HG02943 (cell line): ENCODE measurements around the gene HES2.
"Not testable (repeated sequence)": the region's sequence is repeated elsewhere in the genome, so short reads cannot be mapped to it uniquely, and the experiment has no call there.

Source experiments
- ATAC-seq: cut with Tn5 transposase; IDR thresholded peaks from one replicate; pipeline ENCODE4 v1.9.1; 2021; ENCODE audit warnings: mild to moderate bottlenecking, low read depth, moderate library complexity; ENCODE audit not compliant: unreplicated experiment

The HES2 gene, protein sequence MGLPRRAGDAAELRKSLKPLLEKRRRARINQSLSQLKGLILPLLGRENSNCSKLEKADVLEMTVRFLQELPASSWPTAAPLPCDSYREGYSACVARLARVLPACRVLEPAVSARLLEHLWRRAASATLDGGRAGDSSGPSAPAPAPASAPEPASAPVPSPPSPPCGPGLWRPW

DNA sequence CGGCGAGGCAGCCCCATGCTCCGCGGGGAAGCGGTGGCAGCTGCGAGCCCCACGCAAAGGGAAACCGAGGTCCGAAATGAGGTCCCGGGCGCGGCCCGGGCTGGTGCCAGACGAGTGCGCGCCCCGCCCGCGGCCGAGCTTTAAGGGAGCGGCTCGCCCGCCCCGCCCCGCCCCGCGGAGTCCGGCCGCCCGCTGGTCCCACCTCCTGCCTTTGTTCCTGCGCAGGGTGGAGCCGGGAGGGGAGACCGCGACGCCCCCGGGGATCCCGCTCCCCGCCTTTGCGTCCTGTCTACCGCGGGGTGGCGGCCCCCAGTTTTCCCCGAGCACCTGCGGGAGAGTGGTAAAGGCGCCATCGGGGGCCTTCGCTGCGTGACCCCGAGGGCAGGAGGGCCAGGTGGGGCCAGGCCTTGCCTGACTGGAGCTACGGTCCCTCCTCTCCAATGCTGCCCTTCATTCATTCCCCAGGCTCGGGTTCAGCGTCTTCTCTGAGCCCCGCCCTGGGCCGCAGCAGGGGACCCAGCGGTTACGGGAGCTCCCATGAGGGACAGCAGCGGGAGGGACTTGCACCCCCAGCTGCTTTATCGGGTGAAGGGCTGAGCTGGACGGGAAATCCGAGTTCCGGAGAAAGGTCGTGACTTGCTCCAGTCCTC is at the start of gene HES2:
HES2 (minus strand) TSS at position 116 of the 650 bp plus-strand sequence; CDS start at position 17, 99 bp downstream.
- no peak for ATAC-seq

DNA sequence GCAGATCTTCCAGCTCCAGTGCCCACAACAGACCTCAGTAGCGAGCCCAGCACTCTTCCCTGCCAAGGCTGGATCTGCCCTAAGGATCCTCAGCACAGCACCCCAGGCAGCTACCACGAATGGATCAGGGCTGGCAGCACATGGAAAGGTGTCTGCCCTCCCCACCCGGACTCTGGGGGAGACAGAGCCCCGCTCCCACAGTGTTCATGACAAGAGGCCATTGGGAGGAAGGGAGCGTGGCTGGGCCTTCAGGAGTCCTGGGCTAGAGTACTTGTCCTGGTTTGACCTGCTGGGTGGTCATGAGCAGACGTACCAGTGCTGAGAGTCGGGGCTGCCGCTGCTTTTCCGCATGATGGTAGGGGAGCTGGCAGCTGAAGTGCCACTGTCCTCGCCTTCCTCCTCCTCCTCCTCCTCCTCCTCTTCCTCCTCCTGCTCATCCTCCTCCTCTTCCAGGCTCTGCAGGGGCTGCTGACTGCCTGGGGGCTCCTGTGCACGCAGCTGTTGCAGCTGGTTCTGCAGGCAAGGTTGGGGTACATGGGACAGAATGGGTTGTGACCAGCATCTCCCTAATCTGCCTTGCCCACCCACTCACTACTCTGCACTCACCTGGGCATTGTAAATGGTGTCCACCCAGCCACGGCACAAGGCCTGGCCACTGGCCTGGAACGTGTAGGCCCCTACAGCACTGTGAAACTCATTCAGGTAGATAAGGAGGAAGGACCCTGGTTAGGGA is 49.2 kb upstream of the HES2 start:
- no peak for ATAC-seq

DNA sequence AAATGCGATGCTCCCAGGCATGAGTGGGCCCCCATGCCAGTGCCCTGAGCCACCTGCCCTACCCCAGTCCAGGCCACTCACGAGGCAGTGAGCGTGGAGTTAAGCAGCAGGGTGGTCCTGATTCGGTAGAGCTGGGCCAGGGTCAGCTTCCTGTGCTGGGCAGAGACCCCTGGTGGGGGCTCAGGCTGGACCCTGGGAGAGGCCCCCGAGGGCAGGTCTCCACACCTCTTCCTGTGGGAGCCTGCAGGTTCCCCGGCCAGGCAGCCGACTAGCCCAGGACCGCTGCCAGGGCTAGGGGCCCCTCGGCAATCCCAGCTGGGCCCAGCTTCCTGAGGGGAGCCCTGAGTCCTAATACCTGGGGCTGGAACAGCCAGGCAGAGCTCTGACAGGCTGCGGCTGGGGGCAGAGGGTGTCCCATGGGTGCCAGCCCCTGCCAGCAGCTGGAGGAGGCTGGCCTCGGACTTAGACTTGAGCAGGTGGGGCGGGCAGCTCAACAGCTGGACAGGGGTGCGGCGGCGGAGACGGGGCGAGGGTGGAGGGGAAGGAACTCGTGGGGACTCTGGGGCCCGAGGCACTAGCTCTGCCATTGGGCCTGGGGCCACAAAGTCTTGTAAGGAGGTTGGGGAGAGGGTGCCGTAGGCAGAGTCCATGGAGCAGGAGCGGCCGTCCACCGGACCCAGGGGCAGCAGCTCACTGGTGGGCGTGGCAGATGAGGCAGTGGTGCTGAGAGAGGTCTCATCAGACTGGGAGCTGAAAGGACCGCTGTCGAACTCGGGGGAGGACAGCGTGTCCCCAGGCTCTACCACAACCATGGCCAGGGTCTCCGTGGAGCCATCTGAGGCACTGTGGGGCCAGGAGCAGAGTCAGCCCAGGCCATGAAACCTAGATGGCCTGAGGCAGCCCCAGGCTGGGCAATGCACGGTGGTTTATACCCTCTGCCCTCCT is 48.3 kb upstream of the HES2 start:
- no peak for ATAC-seq

DNA sequence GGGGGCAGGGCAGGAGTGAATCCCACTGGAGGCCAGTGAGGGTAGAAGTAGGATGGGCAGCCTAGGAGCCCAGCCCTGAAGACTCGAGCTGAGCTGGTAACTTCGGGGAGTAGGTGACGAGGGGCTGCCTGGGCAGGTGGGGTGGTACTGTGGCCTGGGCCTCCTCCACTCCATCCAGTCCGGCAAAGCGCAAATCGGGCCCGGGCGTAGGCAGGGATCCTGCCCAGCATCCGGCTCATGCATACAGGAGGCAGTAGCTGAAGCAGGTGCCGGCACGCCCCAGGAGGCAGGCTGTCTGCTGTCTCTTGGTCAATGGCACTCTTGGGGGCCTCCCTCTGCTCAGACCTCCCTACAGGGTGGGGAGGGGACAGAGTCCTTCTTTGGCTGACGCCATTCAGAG is 47.5 kb upstream of the HES2 start:
- ATAC-seq, result no peak

DNA sequence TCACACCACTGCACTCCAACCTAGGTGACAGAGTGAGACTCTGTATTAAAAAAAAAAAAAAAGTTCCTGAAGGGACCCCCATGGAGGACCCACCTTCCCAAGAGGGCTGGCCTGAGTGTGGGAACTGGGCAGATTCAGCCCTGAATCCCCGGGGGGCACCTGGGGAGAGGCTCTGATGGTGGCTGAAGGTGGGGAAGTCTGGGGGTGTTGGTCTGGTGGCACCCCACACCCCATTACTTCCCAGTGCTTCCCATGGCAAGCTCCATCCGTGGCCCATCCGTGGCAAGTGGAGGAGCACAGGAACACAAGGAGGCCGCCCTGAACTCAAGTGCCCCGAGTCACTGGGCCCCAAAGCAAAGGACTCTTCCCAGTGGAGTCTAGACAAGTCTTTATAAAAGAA is 47.0 kb upstream of the HES2 start:
- no peak for ATAC-seq

DNA sequence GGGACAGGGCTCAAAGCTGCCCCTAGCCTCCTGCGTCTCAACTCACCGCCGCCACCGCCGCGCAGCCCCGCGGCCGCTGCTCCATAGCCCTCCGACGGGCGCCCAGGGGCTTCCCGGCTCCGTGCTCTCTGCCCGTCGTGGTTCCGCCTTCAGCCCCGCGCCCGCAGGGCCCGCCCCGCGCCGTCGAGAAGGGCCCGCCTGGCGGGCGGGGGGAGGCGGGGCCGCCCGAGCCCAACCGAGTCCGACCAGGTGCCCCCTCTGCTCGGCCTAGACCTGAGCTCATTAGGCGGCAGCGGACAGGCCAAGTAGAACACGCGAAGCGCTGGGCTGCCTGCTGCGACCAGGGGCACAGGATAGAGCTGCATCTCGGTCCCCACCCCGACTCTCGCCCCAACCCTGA is 46.3 kb upstream of the HES2 start, which contains the start of gene TNFRSF25:
TNFRSF25 (minus strand) TSS at position 151 of the 400 bp plus-strand sequence; CDS start at position 85, 66 bp downstream.
- no peak for ATAC-seq

DNA sequence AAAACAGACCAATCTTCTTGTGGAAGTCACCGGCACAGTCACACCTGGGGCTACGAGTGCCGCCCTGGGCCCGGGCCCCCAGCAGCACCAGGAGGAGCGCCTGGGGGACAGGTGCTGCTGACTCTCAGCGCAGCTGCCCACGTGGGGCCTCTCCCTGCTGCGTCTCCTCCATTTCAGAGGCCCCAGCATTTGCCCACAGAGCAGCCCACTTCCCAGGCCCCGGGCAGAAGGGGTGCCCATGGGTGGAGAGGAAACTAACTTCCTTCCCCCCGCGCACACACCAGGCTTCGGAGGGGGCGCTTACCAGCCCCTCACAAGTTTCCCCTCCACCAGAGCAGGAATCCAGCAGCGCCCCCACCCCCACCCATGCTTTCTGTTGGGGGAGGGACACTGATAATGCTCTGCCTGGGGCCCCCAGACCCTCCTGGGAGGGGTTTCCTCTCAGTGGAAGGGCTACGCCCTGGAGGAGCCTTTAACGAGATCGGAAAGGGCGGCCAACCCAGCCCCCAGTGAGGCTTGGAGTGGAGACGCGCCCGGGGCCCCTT is 45.8 kb upstream of the HES2 start:
- no peak for ATAC-seq

DNA sequence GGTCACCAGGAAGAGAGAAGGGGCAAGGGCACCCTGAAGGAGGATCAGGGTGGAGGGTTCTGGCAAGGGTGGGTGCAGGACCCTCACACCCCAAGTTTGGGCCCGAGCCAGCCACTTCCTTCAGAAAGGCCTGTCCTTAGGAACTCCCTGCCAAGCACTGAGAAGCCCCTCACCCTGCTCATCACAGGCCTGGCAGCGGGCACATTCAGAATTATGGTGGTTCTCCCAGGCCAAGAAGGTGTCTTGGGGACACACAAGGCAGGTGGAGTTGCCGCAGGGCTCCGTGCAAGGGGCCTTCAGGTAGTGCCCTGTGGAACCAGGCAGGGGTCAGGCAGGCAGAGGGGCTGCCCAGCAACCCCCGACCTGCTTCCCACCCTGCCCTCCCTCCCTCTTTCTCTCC is 45.2 kb upstream of the HES2 start:
- no peak for ATAC-seq

DNA sequence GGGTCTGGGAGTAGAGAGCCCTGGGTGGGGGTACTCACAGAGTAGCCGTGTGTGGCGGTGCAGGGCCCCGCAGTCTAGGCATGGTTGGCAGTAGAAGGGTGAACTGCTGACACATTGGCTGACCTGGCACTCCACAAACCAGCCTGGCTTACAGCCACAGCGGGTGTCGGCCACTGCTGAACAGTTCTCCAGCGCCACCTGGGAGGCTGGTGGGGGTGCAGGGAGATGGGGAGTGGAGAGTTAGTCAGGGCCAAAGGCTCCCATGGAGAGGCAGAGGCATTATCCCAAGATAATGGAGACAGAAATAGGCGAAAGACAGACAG is 44.8 kb upstream of the HES2 start:
- ATAC-seq, result no peak

DNA sequence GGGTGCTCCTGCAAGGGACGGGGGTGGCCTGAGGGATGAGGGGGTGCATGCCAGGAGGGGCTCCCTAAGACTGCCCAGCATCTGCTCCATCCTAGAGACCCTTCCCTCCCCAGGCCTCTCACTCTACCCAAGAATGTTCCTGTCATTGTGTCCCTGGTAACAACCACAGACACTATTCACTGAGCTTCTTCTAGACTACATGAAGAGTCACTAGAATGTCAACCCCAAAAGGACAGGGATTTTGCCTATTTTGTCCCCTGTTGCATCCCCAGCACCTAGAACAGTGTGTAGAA is 43.3 kb upstream of the HES2 start:
- no peak for ATAC-seq

DNA sequence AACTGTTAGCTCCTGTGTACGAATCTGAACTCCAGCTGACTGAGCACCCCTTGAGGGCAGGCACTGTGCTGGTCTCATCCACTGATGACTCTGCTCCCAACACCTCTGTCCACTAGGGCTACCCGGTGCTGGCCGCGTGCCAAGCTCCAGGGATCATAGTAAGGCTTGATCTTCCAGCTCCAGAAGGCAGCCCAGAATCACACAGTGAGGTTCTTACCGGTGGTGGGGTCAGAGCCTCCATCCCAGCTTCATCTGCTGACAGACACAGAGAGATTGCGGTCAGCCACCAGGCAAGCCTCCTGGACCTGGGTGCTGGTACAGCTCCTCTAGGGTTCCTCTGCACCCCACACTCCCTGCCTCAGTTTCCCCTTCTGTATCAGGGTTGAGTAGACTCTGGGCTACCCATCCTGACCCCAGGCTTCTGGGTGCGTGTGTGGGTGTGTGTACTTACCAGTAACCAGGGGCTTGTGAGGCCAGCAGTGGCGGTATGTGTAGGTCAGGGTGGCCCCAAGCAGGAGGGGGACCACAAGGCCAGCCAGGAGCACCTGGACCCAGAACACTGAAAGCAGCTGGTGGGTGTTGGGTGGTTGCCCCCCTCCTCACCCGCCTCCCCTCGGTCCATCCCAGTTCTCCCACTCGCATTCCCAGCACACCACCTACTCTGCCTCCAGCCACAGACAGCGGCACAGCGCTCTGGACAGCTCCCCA is 42.8 kb upstream of the HES2 start:
- ATAC-seq, result no peak

DNA sequence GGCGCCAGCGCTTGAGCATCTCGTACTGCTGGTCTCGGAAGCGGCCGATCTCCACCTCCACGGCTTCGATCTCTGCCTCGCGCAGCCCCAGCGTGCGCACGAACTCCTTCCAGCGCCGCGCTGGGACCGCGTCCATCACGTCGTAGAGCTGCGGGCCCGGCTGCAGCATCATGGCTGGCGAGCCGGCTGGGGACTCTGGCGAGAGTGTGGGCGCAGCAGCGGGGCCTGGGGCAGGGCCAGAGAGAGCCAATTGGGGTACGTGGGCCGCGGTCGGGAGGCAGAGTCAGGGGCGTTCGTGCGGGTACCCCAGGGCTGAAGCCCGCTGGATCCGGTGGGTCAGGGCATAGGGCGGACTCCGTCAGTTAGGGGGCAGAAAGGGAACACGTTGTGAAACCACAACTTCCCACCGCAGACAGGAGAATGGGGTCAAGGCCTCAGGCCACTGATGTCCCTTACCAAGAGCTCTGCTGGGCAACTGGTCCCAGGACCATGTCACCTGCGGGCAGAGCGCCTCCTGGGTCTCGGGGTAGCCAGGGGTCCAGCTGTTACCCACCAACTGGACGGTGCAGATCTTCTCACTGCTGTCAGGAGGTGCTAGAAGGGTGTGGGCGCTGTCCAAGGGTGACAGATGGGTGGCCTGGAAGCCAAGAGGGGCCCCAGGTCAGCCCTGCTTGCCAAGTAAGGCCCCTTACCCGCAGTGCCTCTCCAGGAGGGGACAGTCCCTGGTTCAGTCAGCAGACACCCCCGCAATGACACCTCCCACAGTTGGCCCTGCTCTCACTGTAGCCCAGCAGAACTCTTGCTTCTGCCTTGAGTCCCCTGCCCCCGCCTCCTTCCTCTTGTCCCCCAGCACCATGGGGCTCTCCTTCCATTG is 42.1 kb upstream of the HES2 start:
- no peak for ATAC-seq

DNA sequence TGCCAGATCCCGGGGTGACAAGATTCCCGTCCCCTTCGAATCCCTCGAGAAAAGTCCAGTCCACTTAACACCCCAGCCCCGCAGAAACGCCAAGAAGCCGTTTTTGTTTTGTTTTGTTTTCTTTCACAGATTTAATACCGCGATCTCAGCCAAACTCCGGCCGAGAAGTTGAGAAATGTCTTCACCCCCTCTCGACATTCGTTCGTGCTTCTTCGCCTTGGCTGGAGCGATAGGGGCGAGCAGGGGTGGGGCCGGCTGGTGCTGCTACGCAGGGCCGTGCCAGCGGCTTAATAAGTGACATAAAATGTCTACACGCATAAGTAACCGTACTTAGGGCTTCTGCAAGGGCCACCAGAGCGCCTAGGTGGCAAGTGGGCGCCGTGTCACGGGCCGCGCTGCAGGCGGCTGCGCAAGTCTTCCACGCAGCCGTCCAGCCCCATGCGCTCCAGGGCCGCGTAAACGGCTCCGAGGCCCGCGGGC is 41.4 kb upstream of the HES2 start:
- no peak for ATAC-seq

DNA sequence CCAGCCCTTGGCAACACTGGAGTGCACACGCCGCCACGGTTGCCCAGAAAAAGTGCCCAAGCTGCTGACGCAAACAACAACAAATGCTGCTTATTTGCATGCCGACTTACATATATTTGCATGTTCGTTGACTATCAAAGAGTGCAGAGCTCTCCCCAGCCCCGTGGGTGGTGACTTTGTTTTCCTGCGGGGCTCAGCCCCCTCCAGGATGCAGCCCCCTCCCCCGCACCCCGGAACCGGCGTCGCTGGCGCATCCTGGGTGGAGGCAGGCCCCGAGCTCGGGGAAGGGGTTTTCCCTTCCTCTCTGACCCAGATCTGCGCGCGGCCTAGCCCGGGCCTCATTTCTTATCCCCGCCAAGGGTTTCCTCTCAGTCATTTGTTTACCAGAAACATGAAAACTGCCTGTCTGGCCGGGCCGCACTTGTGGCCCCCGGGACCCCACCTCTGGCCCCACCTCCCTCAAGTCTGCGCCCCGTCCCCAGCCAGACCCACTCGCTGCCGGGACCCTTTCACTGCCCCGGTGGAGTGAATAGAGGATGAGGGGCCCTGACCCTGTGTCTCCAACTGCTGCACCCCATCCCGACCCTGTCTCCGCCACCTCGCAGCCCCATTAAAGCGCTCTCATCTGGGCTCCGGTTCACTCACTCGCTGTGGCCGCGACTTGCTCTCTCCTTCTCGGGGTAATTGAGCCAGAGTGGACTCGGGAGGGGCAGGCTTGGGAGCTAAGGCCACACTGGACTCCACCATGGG is 40.8 kb upstream of the HES2 start:
- no peak for ATAC-seq

DNA sequence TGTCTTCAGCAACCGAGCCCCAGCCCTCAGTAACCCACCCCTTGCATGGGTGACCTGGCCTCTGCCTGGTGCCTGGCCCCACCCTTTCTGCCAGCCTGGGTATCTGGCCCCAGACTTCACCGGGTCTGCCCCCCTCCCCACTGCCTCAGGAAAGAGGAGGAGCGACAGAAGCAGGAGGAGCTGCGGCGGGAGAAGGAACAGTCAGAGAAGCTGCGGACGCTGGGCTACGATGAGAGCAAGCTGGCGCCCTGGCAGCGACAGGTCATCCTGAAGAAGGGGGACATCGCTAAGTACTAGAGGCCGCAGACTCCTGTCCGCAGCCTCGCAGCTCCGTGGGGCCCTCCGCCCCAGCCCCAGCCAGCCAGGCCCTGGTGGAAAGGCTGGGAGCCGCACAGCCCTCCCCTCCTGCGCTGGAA is 40.1 kb upstream of the HES2 start:
- ATAC-seq, result no peak

DNA sequence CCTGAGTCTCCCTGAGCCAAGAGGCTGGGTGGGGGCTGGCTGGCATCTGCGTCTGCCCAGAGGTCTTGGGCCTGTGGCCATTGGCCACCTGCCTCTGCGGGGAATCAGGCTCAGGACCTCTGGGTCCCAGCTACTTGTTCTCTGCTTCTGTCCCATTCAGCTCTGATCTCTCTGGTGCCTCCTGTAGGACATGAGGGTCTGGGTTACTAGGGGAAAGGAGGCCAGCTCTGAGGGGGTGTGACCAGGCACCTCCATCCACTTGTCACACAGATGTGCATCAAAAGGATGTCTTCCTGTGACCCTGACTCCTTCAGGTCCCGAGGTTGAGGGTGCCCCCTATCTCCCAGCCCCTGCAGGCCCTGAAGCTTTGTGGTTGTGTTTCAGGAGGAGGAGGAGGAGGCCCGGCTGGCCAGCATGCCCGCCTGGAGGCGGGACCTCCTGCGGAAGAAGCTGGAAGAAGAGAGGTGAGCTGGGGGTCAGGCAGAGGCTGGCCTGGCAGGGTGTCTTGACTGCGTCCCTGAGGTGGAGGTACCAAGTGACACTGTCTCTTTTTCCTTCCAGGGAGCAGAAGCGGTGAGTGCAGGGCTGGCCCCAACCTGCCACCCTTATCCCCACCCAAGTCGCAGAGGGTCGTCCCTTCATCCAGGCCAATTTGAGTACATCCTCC is 37.2 kb upstream of the HES2 start:
- ATAC-seq, result no peak

DNA sequence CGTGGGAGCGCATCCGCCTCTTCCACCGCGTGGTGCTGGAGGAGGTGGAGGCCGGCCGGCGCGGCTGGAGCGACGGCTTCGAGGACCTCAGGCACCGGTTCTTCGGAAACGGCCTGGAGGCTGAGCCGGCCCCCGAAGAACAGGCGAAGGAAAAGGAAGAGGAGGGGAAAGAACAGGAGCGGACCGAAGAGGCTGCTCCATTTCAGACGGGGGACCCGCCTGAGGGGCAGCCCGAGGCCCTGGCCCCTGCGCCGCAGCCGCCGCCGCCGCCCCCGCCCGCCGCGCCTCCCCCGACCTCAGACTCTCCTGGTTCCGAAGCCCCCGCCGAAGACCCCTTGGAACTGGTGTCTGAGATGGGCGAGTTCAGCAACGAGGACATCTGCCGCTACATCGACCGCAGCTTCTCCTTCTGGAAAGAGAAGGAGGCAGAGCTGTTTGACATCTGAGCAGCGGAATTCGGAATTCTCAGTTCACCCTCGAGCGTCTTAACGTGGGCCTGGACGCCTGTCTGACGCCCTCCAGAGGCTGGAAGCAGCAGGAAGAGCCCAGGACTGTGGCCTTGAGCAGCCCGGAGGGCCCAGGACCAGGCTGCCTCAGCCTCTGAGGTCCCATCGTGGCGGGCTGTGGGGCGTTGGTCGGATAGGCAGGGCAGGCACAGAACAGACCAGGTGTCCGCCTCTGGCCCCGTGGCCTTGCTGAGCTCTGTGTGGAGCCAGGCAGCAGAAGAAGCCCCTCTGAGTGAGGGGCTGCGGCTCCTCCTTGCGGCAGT is 36.2 kb upstream of the HES2 start:
- ATAC-seq, result not testable (repeated sequence)
